ENCODE measurements around the gene ANKH. TPM values are rescaled to one million over a fixed set of nuclear protein-coding genes. Genes with fewer than 3 reads are reported as not detected.
"Not testable (repeated sequence)": the region's sequence is repeated elsewhere in the genome, so short reads cannot be mapped to it uniquely, and the experiment has no call there.

Gene ANKH
- total RNA-seq, 1 donor from 2014 or later: 48.9 TPM

DNA sequence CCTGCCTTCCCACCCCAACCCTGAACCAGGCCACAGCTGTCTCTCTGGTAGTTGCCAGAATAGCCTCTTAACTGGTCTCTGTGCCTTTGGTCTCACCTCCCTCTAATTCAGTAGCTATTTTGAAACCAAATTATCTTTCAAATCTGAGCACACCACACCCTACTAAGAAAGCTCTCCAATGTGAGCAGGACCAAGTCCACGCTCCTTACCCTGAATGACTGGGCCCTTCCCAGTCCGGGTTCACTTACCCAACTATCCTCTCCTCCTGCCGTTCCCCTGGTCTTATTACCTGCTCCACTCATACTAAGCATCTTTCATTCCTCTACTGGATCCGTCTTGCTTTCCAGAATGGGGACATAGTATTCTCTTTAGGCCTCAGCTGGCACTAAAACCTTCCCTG lies 16.8 kb downstream of the ANKH start:
- DNase-seq (ENCODE audit: low spot score): no peak

DNA sequence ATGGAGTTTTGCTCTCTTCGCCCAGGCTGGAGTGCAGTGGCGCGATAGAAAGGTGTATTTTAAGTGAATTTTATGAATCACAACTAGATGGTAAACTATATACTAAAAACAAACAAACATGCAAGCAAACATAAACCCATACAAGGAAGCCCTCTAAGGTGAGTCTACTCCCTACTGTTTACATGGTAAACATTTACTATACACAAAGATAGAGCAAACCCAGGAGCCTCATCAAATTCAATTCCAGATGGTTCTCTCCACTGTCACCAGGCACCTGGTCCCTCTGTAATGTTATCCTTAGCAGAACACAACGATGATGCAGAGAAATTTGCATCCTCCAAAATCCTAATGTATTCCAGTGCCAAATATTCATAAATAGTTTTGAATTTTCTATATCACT lies 17.9 kb downstream of the ANKH start:
- DNase-seq (ENCODE audit: low spot score): no peak

DNA sequence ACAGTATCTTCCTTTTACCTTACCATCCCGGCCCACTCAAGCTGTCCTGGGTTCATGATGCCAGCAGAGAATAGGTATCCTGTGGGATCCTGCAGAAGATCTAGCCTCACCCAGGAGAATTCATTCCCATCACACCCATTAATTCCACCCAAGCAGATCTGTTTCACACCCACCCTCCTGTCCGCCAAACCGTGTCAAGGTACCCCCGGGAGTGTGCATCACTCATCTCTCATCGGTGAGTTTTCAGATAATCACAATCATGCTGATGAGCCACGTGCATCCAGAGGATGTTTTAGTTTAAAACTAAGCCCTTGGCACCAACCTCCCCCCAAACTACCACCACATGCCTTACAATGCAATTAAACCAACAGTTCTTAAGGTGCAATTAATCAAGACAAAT lies 18.8 kb downstream of the ANKH start:
- no peak for DNase-seq (ENCODE audit: low spot score)

DNA sequence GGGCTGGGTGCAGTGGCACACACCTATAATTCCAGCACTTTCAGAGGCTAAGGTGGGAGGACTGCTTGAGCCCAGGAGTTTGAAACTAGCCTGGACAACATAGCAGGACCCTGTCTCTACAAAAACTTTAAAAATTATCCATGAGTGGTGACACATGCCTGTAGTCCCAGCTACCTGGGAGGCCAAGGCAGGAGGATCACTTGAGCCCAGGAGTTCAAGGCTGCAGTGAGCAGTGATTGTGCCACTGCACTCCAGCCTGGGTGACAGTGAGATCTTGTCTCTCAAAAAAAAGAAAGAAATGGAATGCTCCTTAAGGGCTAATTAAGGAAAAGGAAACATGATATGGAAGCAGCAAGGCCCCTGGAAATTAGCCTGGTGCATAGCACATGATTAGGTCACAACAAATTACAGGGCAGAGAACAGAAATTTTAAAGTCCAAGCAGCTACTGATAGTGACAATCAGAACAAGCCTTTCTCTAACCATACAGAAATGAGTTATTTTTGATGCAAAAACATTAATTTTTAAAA lies 19.5 kb downstream of the ANKH start:
- no peak for DNase-seq (ENCODE audit: low spot score)

DNA sequence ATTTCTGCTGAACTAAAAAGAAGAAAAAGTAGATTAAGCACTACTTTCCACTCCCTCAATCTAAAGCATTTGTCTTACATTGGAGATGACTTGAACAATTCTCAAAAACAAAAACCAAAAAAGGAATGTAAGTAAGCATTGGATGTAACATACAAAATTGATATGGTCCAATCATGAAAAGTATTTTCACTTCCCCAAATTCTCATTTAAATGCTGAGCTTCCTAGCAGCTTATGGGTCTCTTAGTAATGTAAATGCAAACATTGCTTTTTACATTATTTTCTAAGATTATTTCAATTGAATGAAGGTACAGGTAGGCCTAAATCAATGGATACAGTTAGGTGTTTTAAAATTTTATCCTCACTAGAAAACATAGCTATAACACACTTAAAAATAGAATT lies 20.0 kb downstream of the ANKH start:
- no peak for DNase-seq (ENCODE audit: low spot score)

DNA sequence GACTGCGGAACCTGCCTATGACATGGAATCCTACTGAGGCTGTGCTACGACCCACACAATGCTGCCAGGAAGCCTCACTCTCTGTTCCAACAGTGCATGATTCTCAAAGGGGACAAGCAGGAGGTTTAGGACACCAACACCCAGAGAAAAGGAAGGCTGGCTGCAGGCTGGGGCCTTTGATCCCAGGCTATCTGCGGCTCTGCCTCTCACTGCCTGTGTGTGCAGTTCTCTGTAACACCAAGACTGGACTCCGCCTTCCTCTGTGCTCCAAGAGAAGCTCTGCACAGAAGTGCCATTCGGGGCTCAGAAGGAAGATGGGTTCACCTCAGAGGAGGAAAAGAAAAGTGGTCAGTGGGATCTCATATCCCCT lies 20.5 kb downstream of the ANKH start:
- no peak for DNase-seq (ENCODE audit: low spot score)

DNA sequence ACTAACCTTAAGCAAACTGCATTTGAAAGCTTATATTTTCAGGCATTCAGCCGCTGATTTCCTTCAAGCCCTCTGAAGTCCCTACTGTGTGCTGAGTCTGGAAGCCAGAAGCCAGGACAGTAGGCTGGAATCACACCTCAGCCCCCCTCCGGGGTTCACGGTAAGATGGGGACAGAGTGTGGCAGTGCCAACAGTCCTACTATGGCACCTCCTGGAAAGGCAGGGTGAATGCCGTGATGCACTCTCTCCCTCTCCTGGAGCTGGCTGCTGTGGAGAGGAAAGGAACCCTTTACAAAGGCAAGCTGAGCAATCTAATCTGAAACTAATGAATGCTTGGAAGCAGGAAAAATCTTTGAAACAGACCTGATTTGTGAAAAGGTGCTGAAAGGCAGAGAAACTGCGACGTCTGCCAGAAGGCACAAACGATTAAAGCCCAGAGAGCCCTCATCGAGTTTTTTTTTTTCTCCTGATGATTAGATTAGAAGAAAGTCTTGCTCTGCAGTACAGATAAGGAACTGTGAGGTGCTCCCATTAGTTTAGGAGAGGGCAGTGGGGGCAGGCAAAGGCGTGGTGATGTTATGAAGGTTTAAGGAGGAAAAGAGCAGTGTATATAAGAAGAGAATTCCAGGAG lies 21.0 kb downstream of the ANKH start:
- no peak for DNase-seq (ENCODE audit: low spot score)

DNA sequence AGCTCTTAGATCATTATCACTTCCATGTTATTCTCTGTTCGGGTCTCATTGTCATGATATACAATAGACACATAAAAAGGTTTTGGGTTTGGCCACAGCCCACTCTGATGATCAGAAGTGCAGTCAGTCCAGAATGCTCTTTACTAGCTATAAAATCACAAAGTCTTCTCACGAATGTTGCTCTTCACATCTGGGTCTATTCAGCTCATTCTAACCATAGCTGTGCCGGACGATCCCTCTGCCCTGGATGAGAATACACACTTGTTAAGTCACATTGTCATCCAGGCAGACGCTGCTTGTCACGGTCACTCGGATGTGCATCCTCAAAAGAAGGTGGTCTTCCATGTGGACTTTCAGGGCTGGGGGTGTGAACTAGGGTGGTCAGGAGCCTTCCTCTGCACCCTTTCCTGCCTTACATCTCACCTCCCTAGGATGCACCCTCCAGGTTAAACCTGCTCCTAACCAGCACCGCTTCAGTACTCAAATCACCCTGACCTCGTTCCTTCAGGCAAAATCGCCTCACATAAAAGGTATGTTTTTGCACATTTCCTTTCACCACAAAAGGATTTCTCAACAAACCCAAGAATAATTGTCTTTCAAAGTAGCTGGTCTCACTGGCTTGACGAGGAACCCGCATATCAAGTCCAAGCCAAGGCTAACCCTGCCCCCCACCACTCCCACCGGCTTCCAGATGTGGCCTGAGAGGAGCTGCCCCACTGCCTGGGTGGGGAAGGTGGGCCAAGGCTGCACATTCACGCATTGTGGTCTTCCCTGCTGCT lies 21.9 kb downstream of the ANKH start:
- DNase-seq (ENCODE audit: low spot score): no peak

DNA sequence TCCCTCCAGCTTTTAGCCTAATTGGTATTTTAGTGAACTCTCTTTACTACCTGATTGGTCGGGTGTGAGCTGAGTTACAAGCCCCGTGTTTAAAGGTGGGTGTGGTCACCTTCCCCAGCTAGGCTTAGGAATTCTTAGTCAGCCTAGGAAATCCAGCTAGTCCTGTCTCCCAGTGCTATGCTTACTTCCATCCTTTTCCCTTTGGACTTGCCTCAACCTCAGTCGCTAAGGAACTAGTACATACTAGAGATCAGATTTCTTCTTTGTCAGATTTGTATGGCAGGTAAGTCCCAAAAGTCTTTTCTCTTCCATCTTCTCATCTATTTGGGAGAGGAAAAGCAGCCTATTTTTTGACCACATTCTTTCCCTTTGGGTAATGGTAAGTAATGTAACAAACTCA lies 22.6 kb downstream of the ANKH start:
- not testable (repeated sequence) for DNase-seq (ENCODE audit: low spot score)

DNA sequence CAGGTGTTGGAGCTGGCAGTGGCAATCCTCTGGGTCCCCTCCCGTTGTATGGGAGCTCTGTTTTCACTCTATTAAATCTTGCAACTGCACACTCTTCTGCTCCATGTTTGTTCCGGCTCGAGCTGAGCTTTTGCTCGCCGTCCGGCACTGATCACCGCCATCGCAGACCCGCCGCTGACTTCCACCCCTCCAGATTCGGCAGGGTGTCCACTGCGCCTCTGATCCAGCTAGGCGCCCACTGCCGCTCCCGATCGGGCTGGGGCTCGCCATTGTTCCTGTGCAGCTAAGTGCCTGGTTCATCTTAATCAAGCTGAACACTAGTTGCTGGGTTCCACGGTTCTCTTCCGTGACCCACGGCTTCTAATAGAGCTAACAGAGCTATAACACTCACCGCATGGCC lies 23.2 kb downstream of the ANKH start:
- DNase-seq (ENCODE audit: low spot score): no peak

DNA sequence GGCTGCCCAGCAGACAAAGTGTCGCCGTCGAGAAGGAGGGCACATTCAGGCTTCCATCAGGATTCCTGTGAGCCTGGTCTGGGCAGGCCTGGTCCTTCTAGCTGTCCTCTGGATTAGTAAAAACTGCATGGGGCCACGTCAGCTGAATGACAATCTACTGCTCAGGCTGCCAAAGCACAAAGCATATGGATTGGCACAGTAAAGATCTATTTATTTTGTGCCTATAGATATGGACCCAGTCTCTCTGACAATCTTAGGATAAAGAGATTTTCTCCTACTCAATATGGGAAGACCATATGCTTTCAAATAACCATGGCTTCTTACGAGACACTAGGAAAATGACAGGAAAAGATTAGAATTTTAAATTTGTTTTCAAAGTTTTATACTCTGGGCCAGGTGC lies 24.1 kb downstream of the ANKH start:
- DNase-seq (ENCODE audit: low spot score): no peak

DNA sequence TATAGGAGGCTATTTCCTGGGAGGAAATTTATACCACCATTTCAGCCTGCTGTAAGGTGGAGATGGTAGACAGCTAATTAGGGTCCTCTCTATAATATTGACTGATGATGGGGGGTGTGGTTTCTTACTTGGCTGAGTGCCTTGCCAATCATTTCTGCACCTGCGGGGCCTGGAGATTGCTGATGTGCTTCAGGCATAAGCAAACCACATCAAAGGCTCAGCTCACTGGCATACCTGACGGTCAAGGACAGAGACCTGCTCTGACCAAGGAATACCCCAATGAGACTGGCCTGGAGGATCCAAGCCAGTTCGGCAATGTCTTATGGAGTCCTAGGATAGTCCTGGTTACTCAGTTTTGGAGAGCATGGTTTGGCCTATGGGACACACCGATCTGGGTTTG lies 29.5 kb downstream of the ANKH start:
- no peak for DNase-seq (ENCODE audit: low spot score)

DNA sequence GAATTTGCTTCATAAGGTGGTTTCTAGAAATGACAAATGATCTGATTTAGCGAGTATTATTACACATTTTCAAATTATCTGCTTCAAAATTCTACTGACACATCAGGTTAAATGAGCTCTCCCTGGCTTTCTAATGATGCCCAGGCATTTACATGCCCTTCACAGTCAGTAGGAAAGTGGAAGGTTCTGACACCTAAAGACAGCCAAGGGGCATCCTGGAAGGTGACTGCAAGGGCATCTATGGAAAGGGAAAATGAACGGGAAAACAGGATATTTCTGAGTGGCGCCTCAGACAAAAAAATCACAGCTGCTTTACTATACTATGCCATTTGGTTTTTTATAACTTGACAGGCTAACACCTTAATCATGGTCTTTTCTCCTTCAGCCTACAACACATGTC lies 31.0 kb downstream of the ANKH start:
- DNase-seq (ENCODE audit: low spot score): no peak

DNA sequence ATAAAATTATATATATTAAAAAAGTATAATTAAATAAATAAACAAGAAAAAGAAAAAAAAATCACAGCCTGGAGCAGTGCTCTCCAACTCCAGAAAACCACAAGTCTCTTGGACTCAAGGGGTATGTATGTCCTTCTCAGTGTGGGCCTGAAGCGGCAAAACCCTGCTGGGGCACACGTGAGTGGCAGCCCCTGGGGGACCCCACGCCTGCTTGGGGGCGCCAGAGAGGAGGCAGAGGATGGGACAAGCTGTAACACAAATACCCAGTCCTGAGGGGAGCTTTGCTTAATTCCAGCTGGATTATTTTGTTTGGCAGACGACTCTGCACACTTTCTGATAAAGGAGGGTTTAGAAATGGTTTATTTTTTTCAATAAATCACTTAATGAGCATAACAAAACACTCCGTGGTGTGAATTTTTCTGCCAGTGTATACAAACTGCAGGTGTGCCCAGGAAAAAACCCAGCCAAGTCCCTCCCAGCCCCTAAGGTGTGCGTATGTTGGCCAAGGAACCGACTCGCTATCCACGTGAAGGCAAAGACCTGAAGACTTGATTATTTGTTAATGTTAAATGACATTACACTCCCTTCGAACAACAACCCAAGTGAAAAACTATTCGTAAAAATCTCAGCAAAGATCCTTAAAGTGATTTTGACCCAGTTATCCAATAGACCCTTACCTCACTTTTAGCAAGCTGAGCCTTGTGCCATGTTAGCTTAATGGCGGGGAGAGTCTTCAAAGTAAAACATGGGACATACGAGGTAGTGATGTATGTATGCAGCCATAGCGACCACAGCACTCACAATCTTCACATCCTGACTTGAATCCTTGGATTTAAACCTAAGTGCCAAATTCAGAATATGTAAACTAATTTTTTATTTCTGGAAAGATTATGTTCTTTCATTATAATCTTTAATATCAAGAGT lies 32.9 kb downstream of the ANKH start:
- DNase-seq (ENCODE audit: low spot score): no peak

DNA sequence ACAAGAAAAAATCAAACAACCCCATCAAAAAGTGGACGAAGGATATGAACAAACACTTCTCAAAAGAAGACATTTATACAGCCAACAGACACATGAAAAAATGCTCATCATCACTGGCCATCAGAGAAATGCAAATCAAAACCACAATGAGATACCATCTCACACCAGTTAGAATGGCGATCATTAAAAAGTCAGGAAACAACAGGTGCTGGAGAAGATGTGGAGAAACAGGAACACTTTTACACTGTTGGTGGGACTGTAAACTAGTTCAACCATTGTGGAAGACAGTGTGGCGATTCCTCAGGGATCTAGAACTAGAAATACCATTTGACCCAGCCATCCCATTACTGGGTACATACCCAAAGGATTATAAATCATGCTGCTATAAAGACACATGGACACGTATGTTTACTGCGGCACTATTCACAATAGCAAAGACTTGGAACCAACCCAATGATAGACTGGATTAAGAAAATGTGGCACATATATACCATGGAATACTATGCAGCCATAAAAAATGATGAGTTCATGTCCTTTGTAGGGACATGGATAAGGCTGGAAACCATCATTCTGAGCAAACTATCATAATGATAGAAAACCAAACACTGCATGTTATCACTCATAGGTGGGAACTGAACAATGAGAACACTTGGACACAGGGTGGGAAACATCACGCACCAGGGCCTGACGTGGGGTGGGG lies 34.0 kb downstream of the ANKH start:
- DNase-seq (ENCODE audit: low spot score): not testable (repeated sequence)

DNA sequence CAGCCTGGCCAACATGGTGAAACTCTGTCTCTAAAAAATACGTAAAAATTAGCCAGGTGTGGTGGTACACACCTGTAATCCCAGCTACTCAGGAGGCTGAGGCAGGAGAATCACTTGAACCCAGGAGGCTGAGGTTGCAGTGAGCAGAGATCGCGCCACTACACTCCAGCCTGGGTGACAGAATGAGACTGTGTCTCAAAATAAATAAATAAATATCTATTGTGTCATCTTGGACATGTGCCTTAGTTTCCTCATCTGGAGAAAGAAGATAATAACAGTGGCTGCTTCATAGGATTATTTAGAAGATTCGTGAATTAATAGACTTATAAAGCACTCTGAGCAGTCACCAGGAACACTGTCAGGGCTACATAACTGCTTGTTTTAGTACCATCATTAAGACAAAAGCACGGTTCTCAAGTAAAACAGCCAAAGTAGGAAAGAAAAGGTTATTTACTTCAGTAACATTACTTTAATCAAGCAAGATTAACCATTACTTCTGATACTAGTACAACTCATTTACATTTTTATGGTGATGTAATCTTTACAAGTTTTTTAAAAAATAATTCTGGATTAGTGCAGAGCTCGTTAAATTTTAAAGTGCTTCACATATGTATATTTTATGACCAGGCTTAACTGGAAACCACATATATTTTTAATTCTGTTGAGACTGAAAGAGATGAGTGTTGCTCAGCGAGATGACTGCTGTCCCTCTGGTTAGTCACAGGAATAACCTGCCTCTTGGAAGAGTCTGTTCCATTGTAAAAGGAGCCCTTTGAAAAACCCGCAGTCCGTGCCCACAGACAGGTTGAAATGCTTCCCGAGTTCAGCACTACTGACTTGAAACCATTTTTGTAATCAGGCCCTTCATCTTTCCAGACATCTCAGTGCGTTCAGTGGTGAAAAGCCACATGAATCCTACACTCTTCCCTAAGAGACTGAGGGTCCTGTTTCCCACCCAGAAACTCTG lies 36.7 kb downstream of the ANKH start:
- no peak for DNase-seq (ENCODE audit: low spot score)

DNA sequence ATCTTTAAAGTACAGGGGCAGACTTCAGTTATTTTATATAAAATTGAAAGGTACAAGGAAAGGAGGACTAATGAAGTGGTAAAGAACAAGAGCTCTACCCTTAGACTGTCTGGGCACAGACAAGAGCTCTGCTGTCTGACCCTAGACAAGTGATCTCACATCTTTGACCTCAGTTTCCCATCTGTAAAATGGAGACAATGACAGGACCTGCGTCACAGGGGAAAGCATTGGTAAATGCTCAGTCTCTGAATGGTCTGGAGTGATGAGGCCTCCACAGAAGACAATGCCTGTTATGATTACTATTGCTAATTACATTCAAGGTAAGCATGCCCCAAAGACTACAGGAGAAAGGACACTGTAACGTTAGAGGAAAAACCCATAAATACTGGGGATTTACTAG lies 37.5 kb downstream of the ANKH start:
- DNase-seq (ENCODE audit: low spot score): no peak

DNA sequence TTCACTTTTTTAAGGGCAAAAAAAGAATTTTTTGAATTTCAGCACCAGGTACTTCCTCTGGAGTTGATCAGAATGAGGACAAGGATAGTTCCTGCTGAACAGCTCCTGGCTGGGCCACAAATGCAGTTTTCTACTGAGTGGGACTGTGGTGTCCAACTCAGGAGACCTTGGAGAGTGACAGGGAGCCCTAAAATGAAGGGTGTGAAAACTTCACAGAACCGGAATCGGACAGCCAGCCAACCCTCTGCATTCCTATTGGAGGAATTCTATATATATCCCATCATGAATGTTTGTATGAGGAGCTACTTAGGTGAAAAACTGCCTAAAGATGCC lies 40.6 kb downstream of the ANKH start:
- DNase-seq (ENCODE audit: low spot score): no peak

DNA sequence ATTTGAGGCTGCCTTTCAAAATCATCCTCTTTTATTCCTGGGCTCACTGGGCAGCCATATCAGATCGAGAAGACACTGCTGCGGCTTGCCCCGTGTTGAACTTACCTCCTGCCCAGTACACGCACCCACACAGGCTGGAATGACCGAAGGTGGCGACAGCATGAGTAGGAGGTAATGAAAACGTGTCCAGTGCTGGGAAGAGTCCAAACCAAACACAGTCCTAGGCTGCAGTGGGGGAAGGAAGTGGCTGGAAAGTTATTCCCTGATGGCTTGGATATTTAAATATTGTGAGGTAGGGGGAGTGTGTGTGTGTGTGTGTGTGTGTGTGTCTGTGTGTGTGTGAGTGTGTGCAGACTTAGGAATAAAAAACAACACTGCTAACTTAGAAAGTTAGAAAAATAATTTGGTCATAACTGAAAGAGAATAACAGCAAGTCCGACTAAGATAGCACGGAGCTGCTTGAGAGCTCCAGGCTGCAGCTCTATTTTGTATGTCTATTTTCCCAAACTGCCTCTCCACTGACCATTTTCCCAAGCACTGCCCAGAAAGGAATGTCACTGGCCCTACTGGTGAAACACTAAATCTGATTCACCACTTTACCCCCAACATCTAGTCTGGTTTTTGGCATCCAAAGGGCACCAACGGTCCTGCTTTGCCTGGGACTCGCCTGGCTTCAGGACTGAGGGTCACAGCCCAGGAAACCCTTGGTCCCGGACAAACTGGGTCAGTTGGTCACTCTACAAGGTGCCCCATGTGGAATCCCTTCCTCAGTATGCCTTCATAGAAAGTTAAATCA lies 41.2 kb downstream of the ANKH start:
- no peak for DNase-seq (ENCODE audit: low spot score)

DNA sequence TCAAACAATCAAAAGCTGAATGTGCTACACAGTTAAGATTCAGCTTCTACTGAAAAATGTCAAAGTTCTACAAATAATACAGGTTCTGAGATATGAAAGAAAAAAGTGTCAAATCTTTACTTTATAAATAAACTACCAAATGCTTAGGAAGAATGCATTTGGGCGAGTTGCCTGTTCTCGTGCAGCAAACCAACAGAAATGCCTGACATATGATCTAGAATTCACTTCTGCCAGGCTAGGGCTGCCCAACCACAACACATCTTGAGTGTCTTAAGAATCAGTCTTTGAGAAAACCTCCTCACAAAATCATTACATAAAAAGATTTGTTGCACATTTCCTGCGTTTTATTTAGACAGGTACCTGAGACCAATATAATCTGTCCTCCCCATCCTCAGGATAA lies 42.2 kb downstream of the ANKH start:
- no peak for DNase-seq (ENCODE audit: low spot score)
